H1 (cell line): ENCODE results near the gene PATJ. TPM values are rescaled to one million over a fixed set of nuclear protein-coding genes. Genes with fewer than 3 reads are reported as not detected.

Source experiments
- CTCF ChIA-PET: fragments of 300-600 bp; sonication (Branson Sonifier 250); formaldehyde crosslinking; loops from one replicate; lab custom pipeline; 2021; ENCODE audit not compliant: partially characterized antibody; lab: Charles Lee
- POLR2A ChIA-PET: fragments of 300-600 bp; sonication (Branson Sonifier 250); formaldehyde crosslinking; loops from one replicate; lab custom pipeline; 2021; ENCODE audit warnings: inconsistent platforms; ENCODE audit not compliant: partially characterized antibody; lab: Charles Lee
- DNase-seq, 2 experiments: peaks; one replicate each; pipeline versions ENCODE4 v3.0.0 to v3.0.0-alpha.2; 2010 to 2022; ENCODE audit warnings: low spot score in 2 of 2, low read depth in 1 of 2, mixed read lengths in 1 of 2
- FAIRE-seq: peaks from 2 replicates; lab custom pipeline; 2011; peaks lifted over from hg19 to GRCh38; lab: Jason Lieb, UNC
- H2AFZ ChIP-seq: 2 replicates; pipeline ENCODE4 v1.8.1; 2012; ENCODE audit warnings: low read length, inconsistent platforms
- H2AK5ac ChIP-seq: 2 replicates; pipeline ENCODE4 v1.6.1; 2013; ENCODE audit warnings: low read depth, low read length
- H2BK120ac ChIP-seq: replicated peaks from 2 replicates; pipeline ENCODE3; 2013; ENCODE audit warnings: low read depth, low read length, inconsistent platforms
- H2BK12ac ChIP-seq: 2 replicates; pipeline ENCODE4 v1.6.1; 2013; ENCODE audit warnings: low read depth, low read length
- H2BK15ac ChIP-seq: 2 replicates; pipeline ENCODE4 v1.6.1; 2013; ENCODE audit warnings: low read length
- H2BK20ac ChIP-seq: 2 replicates; pipeline ENCODE4 v1.6.1; 2013; ENCODE audit warnings: low read length
- H2BK5ac ChIP-seq: 2 replicates; pipeline ENCODE4 v1.6.1; 2013; ENCODE audit warnings: low read depth, low read length
- H3K14ac ChIP-seq: 2 replicates; pipeline ENCODE4 v1.6.1; 2013; ENCODE audit warnings: inconsistent platforms; ENCODE audit not compliant: insufficient read length
- H3K18ac ChIP-seq: 2 replicates; pipeline ENCODE4 v1.6.1; 2013; ENCODE audit warnings: low read length; ENCODE audit errors: extremely low read depth
- H3K23ac ChIP-seq: 2 replicates; pipeline ENCODE4 v1.6.1; 2013; ENCODE audit warnings: inconsistent platforms; ENCODE audit not compliant: insufficient read length
- H3K23me2 ChIP-seq: 2 replicates; pipeline ENCODE4 v1.6.1; 2013; ENCODE audit warnings: low read depth, low read length
- H3K27ac ChIP-seq: 2 replicates; pipeline ENCODE4 v1.6.1; 2011; ENCODE audit warnings: low read depth, low read length, inconsistent platforms
- H3K27me3 ChIP-seq, 4 experiments: replicated peaks in 1 of 4; 1 replicate in 1 of 4; 2 replicates in 3 of 4; pipeline versions ENCODE4 v1.6.1 to v1.8.1; 2011 to 2013; ENCODE audit warnings: low read length in 3 of 4, mild to moderate bottlenecking in 3 of 4, inconsistent platforms in 2 of 4, mixed read lengths in 2 of 4, moderate library complexity in 1 of 4; ENCODE audit not compliant: control insufficient read depth in 3 of 4, insufficient read depth in 3 of 4; ENCODE audit errors: extremely low read depth in 1 of 4
- H3K36me3 ChIP-seq, 4 experiments: 2 replicates each; pipeline versions ENCODE4 v1.6.1 to v1.8.1; 2011 to 2013; ENCODE audit warnings: mild to moderate bottlenecking in 4 of 4, low read length in 3 of 4, moderate library complexity in 2 of 4, control low read depth in 1 of 4, inconsistent platforms in 1 of 4; ENCODE audit not compliant: insufficient read depth in 4 of 4, control insufficient read depth in 2 of 4
- H3K4ac ChIP-seq: replicated peaks from 2 replicates; pipeline ENCODE3; 2013; ENCODE audit warnings: low read length, low read depth, mixed read lengths, inconsistent platforms; ENCODE audit not compliant: insufficient read length
- H3K4me1 ChIP-seq, 4 experiments: replicated peaks in 1 of 4; 1 replicate in 1 of 4; 2 replicates in 3 of 4; pipeline versions ENCODE4 v1.6.1 to v1.8.1; 2011 to 2013; ENCODE audit warnings: low read length in 3 of 4, inconsistent platforms in 2 of 4, mixed read lengths in 1 of 4; ENCODE audit not compliant: insufficient read depth in 4 of 4, control insufficient read depth in 3 of 4
- H3K4me2 ChIP-seq, 2 experiments: 2 replicates each; pipeline versions ENCODE4 v1.6.1 to v1.8.1; 2011 to 2013; ENCODE audit warnings: low read depth in 2 of 2, low read length in 2 of 2, control low read depth in 1 of 2, inconsistent platforms in 1 of 2, mild to moderate bottlenecking in 1 of 2; ENCODE audit not compliant: insufficient read depth in 1 of 2
- H3K4me3 ChIP-seq, 4 experiments: fragments of 200-600, 300-600 bp in 1 of 4; sonication (generic), shearing (Covaris generic), sonication (Bioruptor Twin) in 1 of 4; 2 replicates each; pipeline versions ENCODE4 v1.5.1 to v1.8.1; 2011 to 2016; ENCODE audit warnings: low read length in 4 of 4, low read depth in 3 of 4, control low read depth in 2 of 4, inconsistent platforms in 2 of 4, mild to moderate bottlenecking in 2 of 4, mixed read lengths in 1 of 4, moderate library complexity in 1 of 4; ENCODE audit not compliant: insufficient read depth in 2 of 4; ENCODE audit errors: extremely low read depth in 1 of 4
- H3K56ac ChIP-seq: replicated peaks from 2 replicates; pipeline ENCODE3; 2013; ENCODE audit warnings: low read depth, mild to moderate bottlenecking, mixed read lengths, low read length, inconsistent platforms; ENCODE audit not compliant: insufficient read length
- H3K79me1 ChIP-seq: 2 replicates; pipeline ENCODE4 v1.6.1; 2013; ENCODE audit warnings: low read depth, low read length, control low read depth
- H3K79me2 ChIP-seq, 2 experiments: 2 replicates each; pipeline versions ENCODE4 v1.6.1 to v1.8.1; 2012 to 2013; ENCODE audit warnings: low read length in 2 of 2, mild to moderate bottlenecking in 2 of 2, inconsistent platforms in 1 of 2; ENCODE audit not compliant: insufficient read depth in 2 of 2, control insufficient read depth in 1 of 2
- H3K9ac ChIP-seq, 4 experiments: replicated peaks in 1 of 4; 1 replicate in 1 of 4; 2 replicates in 3 of 4; pipeline versions ENCODE4 v1.6.1 to v1.8.1; 2011 to 2013; ENCODE audit warnings: low read depth in 3 of 4, low read length in 3 of 4, control low read depth in 2 of 4, mild to moderate bottlenecking in 2 of 4, moderate library complexity in 2 of 4, inconsistent platforms in 1 of 4; ENCODE audit errors: extremely low read depth in 1 of 4
- H3K9me3 ChIP-seq, 2 experiments: 2 replicates each; pipeline versions ENCODE4 v1.6.1 to v1.8.1; 2012 to 2013; ENCODE audit warnings: mild to moderate bottlenecking in 2 of 2, moderate library complexity in 2 of 2, control low read depth in 1 of 2, inconsistent platforms in 1 of 2, low read depth in 1 of 2, low read length in 1 of 2, mixed read lengths in 1 of 2; ENCODE audit not compliant: insufficient read depth in 2 of 2
- H4K20me1 ChIP-seq, 2 experiments: replicated peaks in 1 of 2; 2 replicates each; pipeline versions ENCODE3 to v1.8.1; 2011 to 2013; ENCODE audit warnings: inconsistent platforms in 2 of 2, low read length in 2 of 2, mild to moderate bottlenecking in 1 of 2; ENCODE audit not compliant: insufficient read depth in 2 of 2, control insufficient read depth in 1 of 2
- H4K5ac ChIP-seq: 2 replicates; pipeline ENCODE4 v1.6.1; 2013; ENCODE audit warnings: low read length, low read depth, mixed read lengths, inconsistent platforms; ENCODE audit not compliant: insufficient read length
- H4K8ac ChIP-seq: 2 replicates; pipeline ENCODE4 v1.8.0; 2013; ENCODE audit warnings: mild to moderate bottlenecking, moderate library complexity, low read length, inconsistent platforms; ENCODE audit not compliant: insufficient read depth; ENCODE audit errors: extremely low read depth
- H4K91ac ChIP-seq: replicated peaks from 2 replicates; pipeline ENCODE3; 2013; ENCODE audit warnings: low read length, mixed read lengths, inconsistent platforms; ENCODE audit not compliant: insufficient read length
- CEBPB ChIP-seq: IDR thresholded peaks from 2 replicates; pipeline ENCODE4 v1.6.1; 2012; ENCODE audit warnings: low read depth, low read length
- POLR2A ChIP-seq, 2 experiments: IDR thresholded peaks; 1 replicate in 1 of 2; 2 replicates in 1 of 2; pipeline ENCODE4 v1.6.1; 2011; ENCODE audit warnings: low read depth in 2 of 2, low read length in 2 of 2, mild to moderate bottlenecking in 2 of 2; ENCODE audit errors: control extremely low read depth in 1 of 2
- RXRA ChIP-seq: IDR thresholded peaks from 2 replicates; pipeline ENCODE4 v1.6.1; 2011; ENCODE audit warnings: low read depth, mild to moderate bottlenecking, low read length, moderate library complexity; ENCODE audit not compliant: insufficient read depth
- SRF ChIP-seq: IDR thresholded peaks from 2 replicates; pipeline ENCODE4 v1.6.1; 2011; ENCODE audit warnings: mild to moderate bottlenecking, low read depth, low read length, moderate library complexity
- TCF12 ChIP-seq: IDR thresholded peaks from 2 replicates; pipeline ENCODE4 v1.6.1; 2011; ENCODE audit warnings: low read depth, mild to moderate bottlenecking, low read length
- ZNF274 ChIP-seq: IDR thresholded peaks from 2 replicates; pipeline ENCODE4 v1.7.0; 2012; ENCODE audit warnings: low read length, borderline replicate concordance; ENCODE audit errors: extremely low read depth
- WGBS, 2 experiments: shearing (Covaris generic) in 1 of 2; methylation state at CpG; one replicate each; pipeline versions ENCODE4 v1.1.6 to v1.1.7; 2013 to 2015; ENCODE audit warnings: low lambda C conversion rate in 2 of 2, mixed read lengths in 2 of 2, inconsistent platforms in 1 of 2, low coverage in 1 of 2, missing lambda C conversion rate in 1 of 2; ENCODE audit not compliant: insufficient replicate concordance in 2 of 2, insufficient coverage in 1 of 2, insufficient read length in 1 of 2; ENCODE audit errors: extremely low coverage in 1 of 2, missing lambda C conversion rate in 1 of 2; 5-methylcytosine and 5-hydroxymethylcytosine counted together
- polyA plus RNA-seq, 7 experiments: library from polyadenylated mRNA; depleted of rRNA in 3 of 7; stranded (reverse) in 5 of 7; unstranded in 2 of 7; fragments of >200 nt in 5 of 7; fragments of 200-250 nt in 2 of 7; gene quantifications; 1 replicate in 5 of 7; 2 replicates in 1 of 7; 4 replicates in 1 of 7; pipeline versions ENCODE4 v1.2.1 to v1.2.3, GENCODE V29; 2011 to 2013; ENCODE audit warnings: missing spikeins in 2 of 7, mixed read lengths in 2 of 7
- total RNA-seq: library from RNA; stranded (reverse); fragmentation: NEBNext Ultra II Directional; extraction: Animal tissue kit (Norgen Biotek cat#: 25700); gene quantifications from 2 replicates; pipeline ENCODE4 v1.2.1, GENCODE V29; 2021
- TF ChIP-seq, protein P1 (sequence below): IDR thresholded peaks from 2 replicates; pipeline ENCODE4 v1.6.1; 2011; ENCODE audit warnings: low read length, improper control_type of control experiment

PATJ gene
- total and polyA plus RNA-seq, 2 of the 8 experiments (the other 6 are each of a cell fraction or from before 2014, with no cell fraction given) = 8.2 to 55.6 TPM

DNA sequence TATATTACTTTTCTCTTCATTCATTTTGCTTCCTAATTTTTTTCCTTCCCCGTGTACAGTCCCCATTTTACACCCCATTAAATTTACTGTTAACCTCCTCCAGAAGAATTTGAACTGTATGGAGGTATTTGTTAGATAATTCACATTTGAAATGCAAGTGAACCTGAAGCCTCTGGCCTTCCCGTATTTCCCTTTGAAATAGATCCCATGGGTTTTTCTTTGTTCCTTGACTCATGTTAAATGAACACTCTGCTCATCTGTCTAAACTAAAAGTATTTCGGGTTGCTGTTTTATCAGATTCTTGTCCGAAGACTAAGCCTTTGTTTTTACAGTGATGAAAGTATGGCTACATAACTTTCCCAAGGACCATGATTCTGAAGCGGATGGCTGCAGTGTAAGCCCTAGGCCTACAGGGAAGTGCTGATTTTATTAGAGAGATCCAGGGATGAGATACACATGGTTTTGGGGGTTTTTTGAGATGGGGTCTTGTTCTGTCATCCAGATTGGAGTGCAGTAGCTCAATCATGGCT is 187.9 kb downstream of the PATJ start:
- no peak for FAIRE-seq

More for the DNA sequence above, 187.9 kb downstream of the PATJ start:
- H3K4me3 ChIP-seq = no peak overlapping the region
- H2BK5ac ChIP-seq = no peak overlapping the region
- no peak overlapping the region for H3K9ac ChIP-seq
- no peak overlapping the region for H2BK20ac ChIP-seq
- no peak overlapping the region for H2BK12ac ChIP-seq
- no peak overlapping the region for H2BK15ac ChIP-seq
- no peak overlapping the region for H2AK5ac ChIP-seq
- H3K23me2 ChIP-seq = no peaks in the 10 kb centered on the region
- H4K8ac ChIP-seq = no peak overlapping the region
- no peaks in the 10 kb centered on the region for H3K9me3 ChIP-seq
- CTCF ChIA-PET = interaction anchor here (0.7 to 3.5 kb wide), 9 partner anchors 9 to 1871 kb away, joined by 3 to 18 read pairs (median 4); no protein-coding TSS in a partner anchor
- no peaks in the 10 kb centered on the region; a peak in 1 of 7 replicates for H3K4me1 ChIP-seq
- peak overlapping the region; percentile 23 for H3K4ac ChIP-seq
- no peak overlapping the region for H4K5ac ChIP-seq
- peaks cover 0 to 1% of the 10 kb centered on the region in 2 experiments for H4K20me1 ChIP-seq
- TF ChIP-seq TCF12 = no peak
- TF ChIP-seq, protein P1, sequence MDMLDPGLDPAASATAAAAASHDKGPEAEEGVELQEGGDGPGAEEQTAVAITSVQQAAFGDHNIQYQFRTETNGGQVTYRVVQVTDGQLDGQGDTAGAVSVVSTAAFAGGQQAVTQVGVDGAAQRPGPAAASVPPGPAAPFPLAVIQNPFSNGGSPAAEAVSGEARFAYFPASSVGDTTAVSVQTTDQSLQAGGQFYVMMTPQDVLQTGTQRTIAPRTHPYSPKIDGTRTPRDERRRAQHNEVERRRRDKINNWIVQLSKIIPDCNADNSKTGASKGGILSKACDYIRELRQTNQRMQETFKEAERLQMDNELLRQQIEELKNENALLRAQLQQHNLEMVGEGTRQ = no peak
- no peak for TF ChIP-seq POLR2A (IDR thresholded peaks at IDR 0.05; ENCODE audit: control extremely low read depth in 1 of 2, low read depth in 2 of 2, low read length in 2 of 2)
- no peak for TF ChIP-seq SRF
- TF ChIP-seq RXRA = no peak
- TF ChIP-seq ZNF274 = no peak
- no peak for TF ChIP-seq CEBPB
- WGBS, 2 experiments = 83% methylated on average over 5 of the region's 5 CpGs; no CpG with 5 or more reads in 1 of the 2 experiments
- H4K91ac ChIP-seq = no peak overlapping the region
- H3K56ac ChIP-seq = no peak overlapping the region
- H3K27me3 ChIP-seq = no peaks in the 10 kb centered on the region
- H3K27ac ChIP-seq = no peak overlapping the region
- H3K36me3 ChIP-seq = peaks cover 0 to 4% (median 0%) of the 10 kb centered on the region in 4 experiments; a peak in 1 of 8 replicates
- H3K4me2 ChIP-seq = no peak overlapping the region
- no peak overlapping the region for H3K14ac ChIP-seq
- no peak for DNase-seq
- no peaks in the 10 kb centered on the region for H3K79me1 ChIP-seq
- no peak overlapping the region for H3K18ac ChIP-seq
- no peak overlapping the region for H2AFZ ChIP-seq
- H3K23ac ChIP-seq = no peak overlapping the region
- H2BK120ac ChIP-seq = no peak overlapping the region
- no peaks in the 10 kb centered on the region for H3K79me2 ChIP-seq
- POLR2A ChIA-PET = interaction anchor here (0.7 kb wide), 1 partner anchor 132 kb away, joined by 3 read pairs; no protein-coding TSS in a partner anchor
